Vagina (tissue), 2 donors: ENCODE measurements around the gene TAL1. TPM values are rescaled to one million over a fixed set of nuclear protein-coding genes. Genes with fewer than 3 reads are reported as not detected.

ENCODE experiments used
- DNase-seq, 2 donors: peaks; one replicate each; pipeline ENCODE4 v3.0.0-alpha.2; 2017; ENCODE audit errors: extremely low spot score in 2 of 2
- H3K27ac ChIP-seq: fragments of 200-600 bp; sonication (generic); one replicate; pipeline ENCODE4 v1.5.1; 2019
- H3K27me3 ChIP-seq: fragments of 200-600 bp; sonication (generic); one replicate; pipeline ENCODE4 v1.5.1; 2019
- H3K36me3 ChIP-seq, 2 donors: fragments of 200-600 bp; sonication (generic); one replicate each; pipeline ENCODE4 v1.5.1; 2017 to 2019
- H3K4me1 ChIP-seq: fragments of 200-600 bp; sonication (generic); one replicate; pipeline ENCODE4 v1.5.1; 2019
- H3K4me3 ChIP-seq, 2 donors: fragments of 200-600 bp; sonication (generic); 1 replicate in 1 of 2; 2 replicates in 1 of 2; pipeline ENCODE4 v1.5.1; 2016 to 2019
- H3K9me3 ChIP-seq: fragments of 200-600 bp; sonication (generic); one replicate; pipeline ENCODE4 v1.5.1; 2019
- POLR2A ChIP-seq, 2 donors: fragments of 450-650 bp; IDR thresholded peaks; one replicate each; pipeline ENCODE4 v1.6.1; 2017; ENCODE audit warnings: antibody characterized with exemption in 2 of 2, mild to moderate bottlenecking in 2 of 2, moderate library complexity in 2 of 2
- POLR2AphosphoS5 ChIP-seq, 2 donors: sonication (generic); formaldehyde crosslinking; IDR thresholded peaks; one replicate each; pipeline ENCODE4 v1.9.0; 2017; ENCODE audit warnings: antibody characterized with exemption in 2 of 2, mild to moderate bottlenecking in 2 of 2, low read depth in 1 of 2; ENCODE audit not compliant: insufficient read depth in 1 of 2
- intact Hi-C: fragments of 100-400 bp; cut with DNase I; formaldehyde crosslinking; loops from one replicate; pipeline ENCODE4 v1.15.1; 2023
- total RNA-seq: library from RNA; depleted of rRNA; stranded (reverse); fragments of >200 nt; gene quantifications from one replicate; pipeline ENCODE4 v1.2.3, GENCODE V29; 2016
- TF ChIP-seq, protein P1 (sequence below), 3 experiments: fragments of 450-650 bp in 2 of 3; fragments of 200-600 bp in 1 of 3; sonication (generic) in 1 of 3; IDR thresholded peaks; one replicate each; pipeline ENCODE4 v1.5.1; 2017 to 2019; ENCODE audit warnings: antibody characterized with exemption in 3 of 3, mild to moderate bottlenecking in 2 of 3, moderate library complexity in 2 of 3

The TAL1 gene
- total RNA-seq, 1 donor from 2014 or later, result 7.1 TPM

GRCh38 chr1:47229886-47230691, 1.9 kb downstream of the TAL1 start:
- Histone ChIP-seq H3K27me3 (peaks cover 32% of the 10 kb centered on the region), H3K9me3 (no peaks in the 10 kb centered on the region), H3K4me1 (peaks cover 24% of the 10 kb centered on the region), H3K36me3 (no peaks in the 10 kb centered on the region), H3K27ac (peak overlapping the region; percentile 74), H3K4me3 (peak overlapping the region; percentile 39 to 41)
- DNase-seq, result no peak
- intact Hi-C loops, result no loop called here
- no peak for TF ChIP-seq POLR2A (IDR thresholded peaks at IDR 0.05)
- TF ChIP-seq POLR2AphosphoS5 (IDR thresholded peaks at IDR 0.05; ENCODE audit: insufficient read depth in 1 of 2, low read depth in 1 of 2), result no peak
- TF ChIP-seq, protein P1, sequence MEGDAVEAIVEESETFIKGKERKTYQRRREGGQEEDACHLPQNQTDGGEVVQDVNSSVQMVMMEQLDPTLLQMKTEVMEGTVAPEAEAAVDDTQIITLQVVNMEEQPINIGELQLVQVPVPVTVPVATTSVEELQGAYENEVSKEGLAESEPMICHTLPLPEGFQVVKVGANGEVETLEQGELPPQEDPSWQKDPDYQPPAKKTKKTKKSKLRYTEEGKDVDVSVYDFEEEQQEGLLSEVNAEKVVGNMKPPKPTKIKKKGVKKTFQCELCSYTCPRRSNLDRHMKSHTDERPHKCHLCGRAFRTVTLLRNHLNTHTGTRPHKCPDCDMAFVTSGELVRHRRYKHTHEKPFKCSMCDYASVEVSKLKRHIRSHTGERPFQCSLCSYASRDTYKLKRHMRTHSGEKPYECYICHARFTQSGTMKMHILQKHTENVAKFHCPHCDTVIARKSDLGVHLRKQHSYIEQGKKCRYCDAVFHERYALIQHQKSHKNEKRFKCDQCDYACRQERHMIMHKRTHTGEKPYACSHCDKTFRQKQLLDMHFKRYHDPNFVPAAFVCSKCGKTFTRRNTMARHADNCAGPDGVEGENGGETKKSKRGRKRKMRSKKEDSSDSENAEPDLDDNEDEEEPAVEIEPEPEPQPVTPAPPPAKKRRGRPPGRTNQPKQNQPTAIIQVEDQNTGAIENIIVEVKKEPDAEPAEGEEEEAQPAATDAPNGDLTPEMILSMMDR (IDR thresholded peaks at IDR 0.05), result no peak

- Histone ChIP-seq H3K4me1 (peaks cover 31% of the 10 kb centered on the region), H3K27ac (peak overlapping the region; percentile 74), H3K27me3 (peaks cover 37% of the 10 kb centered on the region), H3K9me3 (no peaks in the 10 kb centered on the region), H3K36me3 (no peaks in the 10 kb centered on the region), H3K4me3 (peak overlapping the region; percentile 34 to 41)
- TF ChIP-seq POLR2A (IDR thresholded peaks at IDR 0.05) (no peak), POLR2AphosphoS5 (IDR thresholded peaks at IDR 0.05; ENCODE audit: insufficient read depth in 1 of 2, low read depth in 1 of 2) (peak in 1 of 2 donors; percentile 12)
- intact Hi-C loops, result no loop called here
- DNase-seq, result no peak
Measured at GRCh38 chr1:47229031-47229885, 2.8 kb downstream of the TAL1 start.

- H3K9me3 ChIP-seq, result no peaks in the 10 kb centered on the region
- peak overlapping the region; percentile 34 to 41 for H3K4me3 ChIP-seq
- no peaks in the 10 kb centered on the region for H3K36me3 ChIP-seq
- no peak for DNase-seq
- peaks cover 37% of the 10 kb centered on the region for H3K27me3 ChIP-seq
- intact Hi-C loops, result no loop called here
- peaks cover 31% of the 10 kb centered on the region for H3K4me1 ChIP-seq
- peak overlapping the region; percentile 74 for H3K27ac ChIP-seq
- no peak for TF ChIP-seq POLR2AphosphoS5 (IDR thresholded peaks at IDR 0.05; ENCODE audit: insufficient read depth in 1 of 2, low read depth in 1 of 2)
- TF ChIP-seq POLR2A (IDR thresholded peaks at IDR 0.05), result no peak
- TF ChIP-seq, protein P1 (IDR thresholded peaks at IDR 0.05), result no peak
Measured at GRCh38 chr1:47228644-47229030, 3.4 kb downstream of the TAL1 start.

GRCh38 chr1:47227341-47228232, 4.4 kb downstream of the TAL1 start:
- DNase-seq, result no peak
- Histone ChIP-seq H3K4me3 (no peak overlapping the region), H3K9me3 (no peaks in the 10 kb centered on the region), H3K4me1 (peaks cover 31% of the 10 kb centered on the region), H3K27ac (no peak overlapping the region), H3K27me3 (peaks cover 37% of the 10 kb centered on the region), H3K36me3 (no peaks in the 10 kb centered on the region)
- TF ChIP-seq POLR2AphosphoS5 (IDR thresholded peaks at IDR 0.05; ENCODE audit: insufficient read depth in 1 of 2, low read depth in 1 of 2), result no peak
- intact Hi-C loops, result no loop called here

DNA sequence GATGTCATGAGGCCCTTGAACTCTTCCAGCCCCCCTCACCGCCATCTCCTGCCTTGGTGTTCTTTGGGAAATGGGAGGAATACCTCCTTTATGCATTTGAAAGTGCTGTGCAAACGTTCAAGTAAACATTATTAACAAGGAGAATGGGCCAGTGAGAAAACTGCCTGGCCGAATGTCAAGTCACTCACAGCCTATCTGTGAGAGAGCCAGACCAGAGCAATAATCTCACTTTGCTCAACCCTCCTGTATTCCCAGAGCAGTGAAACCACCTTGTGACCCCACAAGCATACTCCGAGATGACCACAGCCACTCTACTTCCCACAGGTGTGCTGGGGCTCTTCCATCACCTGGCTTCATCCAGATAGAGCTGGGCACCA, 5.2 kb downstream of the TAL1 start:
- no peak overlapping the region for H3K4me3 ChIP-seq
- H3K27me3 ChIP-seq, result peaks cover 30% of the 10 kb centered on the region
- H3K36me3 ChIP-seq, result no peaks in the 10 kb centered on the region
- peaks cover 30% of the 10 kb centered on the region for H3K4me1 ChIP-seq
- H3K27ac ChIP-seq, result no peak overlapping the region
- intact Hi-C loops, result no loop called here
- DNase-seq, result no peak
- TF ChIP-seq POLR2AphosphoS5 (IDR thresholded peaks at IDR 0.05; ENCODE audit: insufficient read depth in 1 of 2, low read depth in 1 of 2), result no peak
- no peak for TF ChIP-seq POLR2A (IDR thresholded peaks at IDR 0.05)
- TF ChIP-seq, protein P1 (IDR thresholded peaks at IDR 0.05), result no peak
- H3K9me3 ChIP-seq, result no peaks in the 10 kb centered on the region
